GM19372 (cell line): ENCODE measurements around the gene COX6A2.

ENCODE experiments used
- ATAC-seq: cut with Tn5 transposase; IDR thresholded peaks from one replicate; pipeline ENCODE4 v1.9.1; 2021; ENCODE audit warnings: mild to moderate bottlenecking, low read depth, moderate library complexity; ENCODE audit not compliant: unreplicated experiment

COX6A2 gene

DNA sequence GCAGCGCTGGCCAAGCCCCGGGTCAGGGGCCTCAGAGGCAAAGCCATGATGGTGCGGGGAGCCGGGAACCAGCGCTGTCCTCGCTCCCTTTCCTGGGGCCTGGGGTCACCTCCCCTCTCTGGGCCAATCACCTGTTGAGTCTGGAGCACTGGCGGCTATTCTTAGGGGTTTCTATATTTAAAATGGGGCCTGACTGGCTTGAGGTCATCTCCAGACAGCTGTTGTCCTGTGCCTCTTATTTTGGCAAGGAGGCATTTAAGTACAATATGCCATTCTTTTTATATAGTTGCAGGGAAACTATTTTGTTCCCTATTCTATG is at the start of gene COX6A2:
Gene COX6A2 (minus strand): TSS at position 82 of the 319 bp plus-strand sequence. CDS start 35 bp downstream, at position 47.
- ATAC-seq: no peak

DNA sequence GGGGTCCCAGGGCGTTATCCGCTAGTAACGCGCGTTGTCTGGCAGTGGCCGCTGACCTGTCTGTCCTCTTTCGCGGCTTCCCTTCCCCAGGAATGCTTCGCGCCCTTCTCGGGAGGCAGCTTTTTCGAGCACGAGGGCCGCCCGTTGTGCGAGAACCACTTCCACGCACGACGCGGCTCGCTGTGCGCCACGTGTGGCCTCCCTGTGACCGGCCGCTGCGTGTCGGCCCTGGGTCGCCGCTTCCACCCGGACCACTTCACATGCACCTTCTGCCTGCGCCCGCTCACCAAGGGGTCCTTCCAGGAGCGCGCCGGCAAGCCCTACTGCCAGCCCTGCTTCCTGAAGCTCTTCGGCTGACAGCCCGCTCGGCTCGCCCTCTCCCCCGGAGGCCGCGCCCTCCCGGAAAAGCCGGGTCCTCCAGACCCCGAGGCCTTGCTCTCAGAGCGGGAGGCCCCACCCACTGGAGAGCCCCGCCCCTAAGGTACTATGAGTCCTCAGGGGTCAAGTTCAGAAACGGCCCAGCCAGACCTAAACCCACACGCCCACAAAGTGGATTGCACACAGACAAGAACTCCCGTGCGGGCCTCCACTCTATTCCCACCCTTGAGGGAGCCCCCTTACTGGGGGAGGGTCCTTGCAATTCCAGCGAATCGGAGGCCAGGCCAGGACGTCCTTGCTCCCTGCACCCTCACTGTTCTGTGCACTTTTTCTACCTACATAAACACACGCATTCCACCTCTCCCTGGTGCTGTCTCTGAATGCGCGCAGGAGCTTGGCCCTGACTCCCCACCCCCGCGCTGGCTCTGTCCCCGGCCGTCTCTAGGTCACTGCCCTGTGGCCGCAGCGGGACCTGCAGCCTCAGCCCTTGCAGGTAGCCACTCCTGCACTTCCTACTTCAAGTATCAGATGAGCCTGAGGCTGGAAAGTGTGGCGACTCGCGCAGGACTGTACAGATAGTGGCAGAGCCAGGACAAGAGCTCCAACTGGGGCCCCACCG is 49.4 kb upstream of the COX6A2 start:
- ATAC-seq: no peak

DNA sequence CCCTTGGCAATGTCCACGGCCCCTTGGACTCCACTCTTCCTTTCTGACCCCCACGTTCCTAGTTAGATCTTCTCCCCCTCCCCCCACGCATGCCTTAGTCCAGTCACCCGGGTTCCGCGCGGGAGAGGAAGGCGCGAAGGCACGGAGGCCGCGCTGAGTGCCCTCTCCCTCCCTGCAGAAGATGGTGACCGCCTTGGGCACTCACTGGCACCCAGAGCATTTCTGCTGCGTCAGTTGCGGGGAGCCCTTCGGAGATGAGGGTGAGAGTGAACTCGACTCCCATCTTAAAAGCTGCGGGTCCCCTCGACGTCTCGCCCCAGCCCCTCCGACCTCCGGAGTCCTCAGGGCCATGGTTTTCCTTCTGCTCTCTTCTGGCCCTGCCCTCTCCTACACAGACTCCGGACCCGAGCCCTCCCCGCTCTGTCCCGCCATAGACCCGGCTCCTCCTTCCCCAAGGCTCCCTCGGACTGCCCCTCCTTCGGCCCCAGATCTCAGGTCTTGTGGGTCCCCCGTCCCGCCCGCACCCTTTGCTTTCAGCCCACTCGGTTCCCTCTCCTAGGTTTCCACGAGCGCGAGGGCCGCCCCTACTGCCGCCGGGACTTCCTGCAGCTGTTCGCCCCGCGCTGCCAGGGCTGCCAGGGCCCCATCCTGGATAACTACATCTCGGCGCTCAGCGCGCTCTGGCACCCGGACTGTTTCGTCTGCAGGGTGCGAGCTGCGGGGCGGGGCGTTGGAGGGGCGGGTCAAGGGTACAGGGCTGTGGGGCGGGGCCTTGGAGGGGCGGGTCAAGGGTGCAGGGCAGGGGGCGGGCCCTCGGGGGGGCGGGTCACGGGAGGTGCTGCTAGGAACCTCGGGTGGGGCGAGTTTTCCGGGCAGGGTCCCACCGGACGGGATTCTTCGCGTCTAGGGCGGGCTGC is 48.4 kb upstream of the COX6A2 start:
- no peak for ATAC-seq

DNA sequence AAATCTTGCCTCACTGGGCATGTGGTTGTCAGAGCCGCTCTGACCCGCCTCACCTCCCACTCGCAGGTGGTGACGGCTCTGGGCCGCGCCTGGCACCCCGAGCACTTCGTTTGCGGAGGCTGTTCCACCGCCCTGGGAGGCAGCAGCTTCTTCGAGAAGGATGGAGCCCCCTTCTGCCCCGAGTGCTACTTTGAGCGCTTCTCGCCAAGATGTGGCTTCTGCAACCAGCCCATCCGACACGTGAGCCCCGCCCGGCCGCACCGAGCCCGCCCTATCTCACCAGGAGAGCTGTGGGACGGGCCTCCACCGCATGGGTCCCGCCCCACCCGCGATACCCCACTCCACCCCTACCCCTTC is 47.8 kb upstream of the COX6A2 start:
- no peak for ATAC-seq

DNA sequence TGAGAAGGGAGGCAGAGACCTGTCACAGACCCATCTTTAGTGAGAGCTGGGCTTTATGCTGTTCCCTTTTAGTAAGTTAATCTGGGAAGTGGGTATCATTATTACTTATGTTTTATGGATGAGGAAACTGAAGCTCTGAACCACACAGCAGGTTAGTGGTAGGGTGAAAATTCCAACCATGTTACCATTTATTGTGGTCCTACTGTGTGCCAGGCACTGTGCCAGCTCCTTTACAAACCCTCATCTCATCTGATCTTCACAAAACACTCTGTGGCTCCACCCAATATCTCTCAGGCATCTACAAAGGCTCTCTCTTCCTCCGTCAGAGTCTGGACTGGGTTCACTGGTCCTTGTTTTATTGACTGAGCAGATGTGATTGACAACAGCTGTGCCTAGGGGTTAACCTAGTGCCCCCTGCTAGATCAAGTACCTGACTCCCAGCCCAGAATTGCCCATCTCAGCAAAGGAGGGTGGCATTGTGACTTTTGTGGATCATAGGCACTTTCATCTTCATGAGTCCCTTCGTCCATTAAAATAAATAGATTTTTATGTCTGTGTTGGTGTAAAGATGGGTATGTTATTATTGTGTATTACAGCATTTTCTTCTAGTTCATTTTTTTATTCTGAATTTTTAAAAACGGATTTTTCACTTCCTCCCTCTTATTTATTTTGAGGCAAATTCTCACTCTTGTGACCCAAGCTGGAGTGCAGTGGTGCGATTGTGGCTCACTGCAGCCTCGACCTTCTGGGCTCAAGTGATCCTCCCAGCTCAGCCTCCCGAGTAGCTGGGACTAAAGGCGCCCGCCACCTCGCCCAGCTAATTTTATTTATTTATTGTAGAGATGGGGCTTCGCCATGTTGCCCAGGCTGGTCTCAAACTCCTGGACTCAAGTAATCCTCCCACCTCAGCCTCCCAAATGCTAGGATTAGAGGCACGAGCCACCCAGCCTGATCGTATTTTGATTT is 46.9 kb upstream of the COX6A2 start:
- no peak for ATAC-seq

DNA sequence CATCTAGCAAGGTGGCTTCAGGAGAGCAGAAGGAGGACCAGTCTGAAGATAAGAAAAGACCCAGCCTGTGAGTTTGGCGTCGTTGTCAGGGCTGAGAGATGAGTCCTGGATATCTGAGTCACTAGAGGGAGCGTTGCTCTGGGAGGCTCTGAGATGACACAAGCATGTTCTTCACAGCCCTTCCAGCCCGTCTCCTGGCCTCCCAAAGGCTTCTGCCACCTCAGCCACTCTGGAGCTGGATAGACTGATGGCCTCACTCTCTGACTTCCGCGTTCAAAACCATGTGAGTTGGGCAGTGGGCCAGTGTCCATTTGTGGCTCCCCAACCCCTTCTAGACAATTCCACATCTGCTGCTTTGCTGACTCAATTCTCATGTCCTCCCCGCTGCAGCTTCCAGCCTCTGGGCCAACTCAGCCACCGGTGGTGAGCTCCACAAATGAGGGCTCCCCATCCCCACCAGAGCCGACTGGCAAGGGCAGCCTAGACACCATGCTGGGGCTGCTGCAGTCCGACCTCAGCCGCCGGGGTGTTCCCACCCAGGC is 46.1 kb upstream of the COX6A2 start:
- ATAC-seq: no peak

DNA sequence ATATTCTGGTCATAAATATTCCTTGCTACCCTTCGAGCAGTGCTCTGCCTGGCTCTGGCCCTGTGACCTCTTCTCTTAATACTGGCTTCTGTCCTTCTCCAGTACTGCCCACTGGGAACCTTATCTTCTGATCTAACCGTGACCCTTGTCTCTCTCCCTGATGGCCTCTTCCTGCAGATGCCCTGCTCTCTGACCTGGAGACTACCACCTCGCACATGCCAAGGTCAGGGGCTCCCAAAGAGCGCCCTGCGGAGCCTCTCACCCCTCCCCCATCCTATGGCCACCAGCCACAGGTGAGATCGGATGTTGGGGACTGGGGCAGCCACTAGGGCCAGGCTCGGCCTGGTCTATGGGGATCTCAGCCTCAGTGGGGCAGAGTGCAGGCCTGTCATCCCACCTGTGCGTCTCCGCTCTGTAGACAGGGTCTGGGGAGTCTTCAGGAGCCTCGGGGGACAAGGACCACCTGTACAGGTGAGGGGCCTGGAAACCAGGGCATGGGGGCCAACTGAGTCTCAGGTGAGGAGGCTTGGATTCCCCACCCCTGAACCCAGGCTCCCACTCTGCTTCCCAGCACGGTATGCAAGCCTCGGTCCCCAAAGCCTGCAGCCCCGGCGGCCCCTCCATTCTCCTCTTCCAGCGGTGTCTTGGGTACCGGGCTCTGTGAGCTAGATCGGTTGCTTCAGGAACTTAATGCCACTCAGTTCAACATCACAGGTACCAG is 45.3 kb upstream of the COX6A2 start:
- no peak for ATAC-seq

DNA sequence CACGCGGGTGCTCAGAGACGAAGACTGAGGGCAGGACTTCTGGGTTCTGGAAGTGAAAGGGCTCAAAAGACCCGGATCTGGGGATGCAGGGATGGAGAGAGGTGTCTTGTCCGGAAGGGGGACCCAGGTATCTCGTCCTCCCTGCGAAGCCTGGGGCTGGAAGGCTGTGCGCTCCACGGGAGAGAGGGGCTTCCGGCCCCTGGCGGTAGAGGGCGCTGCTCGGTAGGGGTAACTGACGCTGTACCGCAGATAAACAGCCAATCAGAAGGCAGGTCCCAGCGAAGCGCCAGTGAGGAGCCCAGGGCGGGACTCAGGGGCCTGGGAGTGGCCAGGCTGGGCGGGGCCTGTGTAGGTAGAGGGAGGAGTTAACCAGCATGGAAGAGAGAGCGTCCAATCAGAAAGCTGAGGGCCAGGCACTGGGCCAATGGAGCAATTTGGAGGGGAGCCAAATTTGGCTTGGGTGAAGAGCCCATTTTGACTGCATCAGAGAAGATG is 44.6 kb upstream of the COX6A2 start:
- ATAC-seq: no peak

DNA sequence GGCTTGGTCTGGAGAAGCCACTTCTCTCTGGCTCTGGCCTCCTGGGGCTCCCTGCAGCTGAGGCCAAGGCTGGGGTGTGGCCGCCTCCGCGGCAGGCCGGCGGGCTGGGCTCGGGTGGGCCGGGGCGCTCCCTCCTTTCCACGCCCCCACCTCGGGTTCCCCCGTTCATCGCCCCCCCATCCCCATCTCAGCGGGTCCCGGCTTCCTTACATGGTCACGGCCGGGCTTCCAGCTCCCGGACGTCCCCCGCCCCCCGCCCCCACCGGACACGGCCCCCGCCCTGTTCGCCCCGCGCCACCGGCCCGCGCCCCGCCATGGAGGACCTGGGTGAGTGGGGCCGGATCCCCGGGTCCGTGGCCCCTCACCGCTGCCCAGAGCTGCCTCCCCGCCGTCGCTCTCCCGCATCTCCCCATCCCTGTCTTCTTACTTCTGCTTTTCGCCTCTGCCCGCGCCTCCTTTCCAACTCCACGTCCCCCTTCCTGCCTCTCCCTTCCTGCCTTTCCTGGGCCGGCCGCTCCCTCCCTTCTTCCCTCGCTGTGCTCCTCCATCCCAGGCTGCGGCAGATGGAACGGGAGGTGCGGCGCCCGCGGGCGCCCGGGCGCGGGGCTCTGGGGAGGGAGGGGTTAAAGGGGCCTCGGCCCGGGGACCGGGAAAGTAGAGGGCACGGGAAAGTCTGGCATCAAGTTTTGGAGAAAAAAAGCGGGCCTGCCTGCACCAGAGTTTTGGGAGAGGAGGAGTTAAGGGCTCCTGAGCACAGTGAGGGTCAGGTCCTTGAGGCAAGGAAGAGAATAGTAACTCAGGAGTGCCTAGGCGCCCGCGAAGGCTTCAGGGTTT is 43.9 kb upstream of the COX6A2 start, which contains the start of gene TGFB1I1:
Gene TGFB1I1 (plus strand): TSS at position 278 of the 834 bp plus-strand sequence. CDS start 37 bp downstream, at position 315.
- no peak for ATAC-seq

DNA sequence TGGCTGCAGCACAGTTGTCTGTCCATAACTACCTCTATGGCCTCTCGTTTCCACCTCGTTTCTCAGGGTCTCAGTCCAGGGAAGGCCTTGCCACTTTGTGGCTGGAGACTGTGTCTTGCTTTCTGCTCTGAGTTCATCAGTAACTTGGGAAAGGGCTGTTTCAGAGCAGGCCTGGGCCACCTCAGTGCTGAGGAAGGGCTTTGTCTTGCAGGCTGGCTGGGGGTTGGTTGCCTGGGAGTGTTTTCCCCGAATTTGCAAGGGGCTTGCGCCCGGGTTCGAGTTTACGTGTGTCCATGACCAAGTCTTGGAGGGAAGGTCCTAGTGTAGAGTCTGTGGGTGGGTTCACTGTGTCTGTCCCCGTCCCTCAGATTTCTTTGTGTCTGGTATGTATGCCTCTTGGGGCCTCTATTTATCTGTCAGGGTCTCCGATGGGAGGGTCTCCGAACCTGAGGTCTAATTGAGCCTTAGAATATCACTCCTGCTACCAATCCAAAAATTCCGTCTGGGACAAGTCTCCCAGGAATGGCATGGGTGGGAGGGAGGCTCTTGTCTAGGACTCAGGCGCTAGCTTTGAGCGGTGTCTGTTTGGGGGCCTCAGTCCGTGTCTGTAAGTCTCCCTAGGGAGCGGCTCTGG is 43.2 kb upstream of the COX6A2 start:
- no peak for ATAC-seq

DNA sequence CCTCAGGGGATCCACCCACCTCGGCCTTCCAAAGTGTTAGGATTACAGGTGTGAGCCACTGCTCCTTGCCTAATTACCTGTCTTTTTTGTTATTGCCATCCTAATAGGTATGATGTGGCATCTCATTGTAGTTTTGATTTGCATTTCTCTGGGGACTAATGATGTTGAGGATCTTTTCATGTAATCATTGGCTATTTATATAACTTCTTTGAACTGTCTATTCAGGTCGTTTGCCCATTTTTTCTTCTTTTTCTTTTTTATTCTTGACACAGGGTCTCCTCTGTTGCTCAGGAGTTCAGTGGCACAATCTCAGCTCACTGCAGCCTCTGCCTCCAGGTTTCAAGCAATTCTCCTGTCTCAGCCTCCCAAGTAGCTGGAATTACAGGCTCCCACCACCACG is 42.5 kb upstream of the COX6A2 start:
- ATAC-seq: no peak

DNA sequence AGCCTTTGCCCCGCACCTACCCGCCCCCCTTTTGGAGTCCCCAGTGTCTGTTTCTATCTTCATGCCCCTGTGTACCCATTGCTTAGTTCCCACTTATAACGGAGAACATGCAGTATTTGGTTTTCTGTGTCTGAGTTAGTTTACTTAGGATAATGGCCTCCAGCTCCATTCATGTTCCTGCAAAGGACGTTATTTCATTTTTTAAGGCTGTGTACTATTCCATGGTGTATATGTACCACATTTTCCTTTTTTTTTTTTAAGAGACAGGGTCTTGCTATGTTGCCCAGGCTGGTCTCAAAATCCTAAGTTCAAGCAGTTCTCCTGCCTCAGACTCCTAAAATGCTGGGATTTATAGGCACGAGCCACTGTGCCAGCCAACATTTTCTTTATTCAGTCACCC is 39.7 kb upstream of the COX6A2 start:
- no peak for ATAC-seq

DNA sequence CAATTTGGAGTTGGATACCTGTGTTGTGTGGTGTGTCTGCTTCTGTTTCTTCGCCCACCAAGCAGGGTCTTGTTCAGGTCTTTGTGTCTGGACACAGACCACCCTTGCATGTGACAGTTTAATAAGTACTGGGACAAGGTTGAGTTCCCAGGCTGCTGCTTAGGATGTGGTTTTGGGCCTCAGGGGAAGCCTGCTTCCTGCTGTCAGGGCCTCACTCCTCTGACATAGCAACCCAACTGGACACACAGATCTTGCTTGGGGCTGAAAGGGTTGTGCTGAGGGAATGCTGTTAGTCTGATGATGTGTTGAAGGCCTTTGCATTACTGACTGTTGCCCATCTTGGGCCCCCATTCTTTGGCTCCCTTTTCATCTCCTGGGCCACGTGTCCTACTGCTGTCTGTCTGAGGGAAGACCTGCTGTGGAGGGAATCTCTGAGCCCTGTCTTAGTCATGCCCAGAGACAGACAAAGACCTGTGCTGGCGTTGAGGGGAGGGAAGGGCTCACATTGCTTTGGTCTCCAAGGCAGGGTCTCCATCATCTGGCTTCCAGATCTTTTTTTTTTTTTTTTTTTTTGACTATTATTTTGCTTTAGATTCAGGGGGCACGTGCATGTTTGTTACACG is 39.1 kb upstream of the COX6A2 start:
- no peak for ATAC-seq

DNA sequence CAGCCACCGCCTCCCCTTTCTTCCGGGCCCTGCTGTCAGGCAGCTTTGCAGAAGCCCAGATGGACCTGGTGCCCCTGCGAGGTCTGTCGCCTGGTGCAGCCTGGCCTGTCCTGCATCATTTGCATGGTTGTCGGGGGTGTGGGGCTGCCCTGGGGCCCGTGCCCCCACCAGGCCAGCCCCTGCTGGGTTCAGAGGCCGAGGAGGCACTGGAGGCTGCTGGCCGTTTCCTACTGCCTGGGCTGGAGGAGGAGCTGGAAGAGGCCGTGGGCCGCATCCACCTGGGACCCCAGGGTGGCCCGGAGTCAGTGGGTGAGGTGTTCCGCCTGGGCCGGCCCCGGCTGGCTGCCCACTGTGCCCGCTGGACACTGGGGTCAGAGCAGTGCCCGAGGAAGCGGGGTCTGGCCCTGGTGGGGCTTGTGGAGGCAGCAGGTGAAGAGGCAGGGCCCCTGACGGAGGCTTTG is 38.3 kb upstream of the COX6A2 start:
- ATAC-seq: no peak

DNA sequence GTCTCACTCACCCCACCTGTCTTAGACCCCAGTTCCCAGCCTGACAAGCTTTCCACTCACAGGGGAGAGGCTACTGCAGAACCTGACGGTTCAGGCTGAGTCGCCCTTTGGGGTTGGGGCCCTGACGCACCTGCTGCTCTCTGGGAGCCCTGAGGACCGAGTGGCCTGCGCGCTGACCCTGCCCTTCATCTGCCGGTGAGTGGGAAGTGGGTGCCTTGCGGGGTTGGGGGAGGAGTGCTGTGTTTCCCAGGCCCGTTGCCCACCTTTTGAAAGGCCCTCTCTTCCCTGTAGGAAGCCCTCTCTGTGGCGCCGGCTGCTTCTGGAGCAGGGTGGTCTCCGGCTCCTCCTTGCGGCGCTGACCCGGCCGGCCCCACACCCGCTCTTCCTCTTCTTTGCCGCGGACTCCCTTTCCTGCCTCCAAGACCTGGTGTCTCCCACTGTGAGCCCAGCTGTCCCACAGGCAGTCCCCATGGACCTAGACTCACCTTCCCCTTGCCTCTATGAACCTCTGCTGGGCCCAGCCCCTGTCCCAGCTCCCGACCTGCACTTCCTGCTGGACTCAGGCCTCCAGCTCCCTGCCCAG is 37.7 kb upstream of the COX6A2 start:
- ATAC-seq: no peak

DNA sequence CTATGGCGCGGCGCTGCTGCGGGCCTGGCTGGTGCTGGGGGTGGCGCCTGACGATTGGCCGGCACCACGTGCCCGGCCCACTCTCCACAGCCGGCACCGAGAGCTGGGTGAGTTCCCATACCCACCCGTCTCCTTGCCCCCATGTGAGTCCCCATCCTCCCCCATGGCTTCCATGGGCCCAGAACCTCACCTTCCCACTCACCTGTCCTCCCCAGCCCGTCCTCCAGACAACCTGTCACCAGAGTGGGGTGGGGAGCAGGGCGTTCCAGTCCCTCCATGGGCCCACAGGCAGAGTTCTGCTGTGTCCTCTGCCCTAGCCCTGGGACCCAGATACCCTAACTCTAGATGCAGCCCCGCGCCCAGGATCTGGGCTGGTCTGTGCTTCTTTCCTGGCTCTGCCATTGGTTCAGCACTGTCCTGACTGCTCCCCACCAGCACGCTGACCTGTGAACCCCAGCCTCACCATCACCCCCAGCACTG is 36.7 kb upstream of the COX6A2 start:
- ATAC-seq: no peak

DNA sequence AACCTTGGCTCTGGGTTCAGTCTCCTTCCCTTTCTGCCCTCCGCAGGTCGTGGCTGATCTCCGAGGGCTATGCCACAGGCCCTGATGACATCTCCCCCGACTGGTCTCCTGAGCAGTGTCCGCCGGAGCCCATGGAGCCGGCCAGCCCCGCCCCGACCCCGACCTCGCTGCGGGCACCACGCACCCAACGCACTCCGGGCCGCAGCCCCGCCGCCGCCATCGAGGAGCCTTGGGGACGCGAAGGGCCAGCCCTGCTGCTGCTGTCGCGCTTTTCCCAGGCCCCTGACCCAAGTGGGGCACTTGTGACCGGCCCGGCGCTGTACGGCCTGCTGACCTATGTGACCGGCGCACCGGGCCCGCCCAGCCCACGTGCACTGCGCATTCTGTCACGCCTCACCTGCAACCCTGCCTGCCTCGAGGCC is 36.2 kb upstream of the COX6A2 start:
- no peak for ATAC-seq
